ENCODE results near the gene CXCL13. TPM values are rescaled to one million over a fixed set of nuclear protein-coding genes. Genes with fewer than 3 reads are reported as not detected.
A peak's percentile ranks its signal among the peaks of the same experiment; 100 is the strongest.

CXCL13 gene
- total and polyA plus RNA-seq, 2 of the 8 experiments (the other 6 are each of a cell fraction or from before 2014, with no cell fraction given): not detected

GRCh38 chr4:77599378-77599777, 6.2 kb upstream of the CXCL13 start:
- TF ChIP-seq CHD1 (IDR thresholded peaks at IDR 0.05; ENCODE audit: low read depth, low read length) (no peak), BRCA1 (IDR thresholded peaks at IDR 0.05; ENCODE audit: low read depth, low read length) (no peak), TBP (IDR thresholded peaks at IDR 0.05; ENCODE audit: low read depth, low read length) (no peak), E2F6 (IDR thresholded peaks at IDR 0.05) (no peak), RAD21 (IDR thresholded peaks at IDR 0.05 in 1 of 2, conservative IDR thresholded peaks at IDR 0.05 in 1 of 2; ENCODE audit: low read depth in 2 of 2, low read length in 2 of 2) (peak; percentile 35 to 49; a peak in 3 of 4 replicates), YY1 (IDR thresholded peaks at IDR 0.05; ENCODE audit: low read depth, low read length) (no peak), CREB1 (IDR thresholded peaks at IDR 0.05) (no peak), CTCF (IDR thresholded peaks at IDR 0.05; ENCODE audit: control extremely low read depth in 1 of 3, insufficient read depth in 1 of 3, low read depth in 1 of 3, low read length in 3 of 3) (peak; percentile 39 to 73 (median 72)), HDAC6 (IDR thresholded peaks at IDR 0.05; ENCODE audit: low read depth, low read length) (no peak)
- CTCF ChIA-PET (ENCODE audit: partially characterized antibody): interaction anchor here (0.6 to 11.6 kb wide), 28 partner anchors 8 to 530 kb away, joined by 3 to 200 read pairs (median 3); no protein-coding TSS in a partner anchor
- Histone ChIP-seq H3K18ac (ENCODE audit: extremely low read depth, low read length) (no peak overlapping the region), H3K23ac (ENCODE audit: insufficient read length) (no peak overlapping the region), H3K4me1 (replicated peaks in 1 of 4; ENCODE audit: control insufficient read depth in 3 of 4, insufficient read depth in 4 of 4, low read length in 3 of 4) (no peaks in the 10 kb centered on the region), H3K23me2 (ENCODE audit: low read depth, low read length) (no peaks in the 10 kb centered on the region; the same call in 1 of the 2 replicates), H2BK5ac (ENCODE audit: low read depth, low read length) (no peak overlapping the region), H4K20me1 (replicated peaks in 1 of 2; ENCODE audit: control insufficient read depth in 1 of 2, insufficient read depth in 2 of 2, low read length in 2 of 2) (no peaks in the 10 kb centered on the region), H4K8ac (ENCODE audit: extremely low read depth, insufficient read depth, low read length) (no peak overlapping the region), H3K9ac (replicated peaks in 1 of 4; ENCODE audit: extremely low read depth in 1 of 4, low read depth in 3 of 4, low read length in 3 of 4) (no peak overlapping the region), H3K14ac (ENCODE audit: insufficient read length) (no peak overlapping the region), H3K79me2 (ENCODE audit: control insufficient read depth in 1 of 2, insufficient read depth in 2 of 2, low read length in 2 of 2) (no peaks in the 10 kb centered on the region), H3K27ac (ENCODE audit: low read depth, low read length) (no peak overlapping the region), H3K36me3 (ENCODE audit: control insufficient read depth in 2 of 4, insufficient read depth in 4 of 4, low read length in 3 of 4) (no peaks in the 10 kb centered on the region), H4K5ac (ENCODE audit: insufficient read length, low read depth, low read length) (no peak overlapping the region), H3K9me3 (ENCODE audit: insufficient read depth in 2 of 2, low read depth in 1 of 2, low read length in 1 of 2) (no peaks in the 10 kb centered on the region), H4K91ac (replicated peaks; ENCODE audit: insufficient read length, low read length) (no peak overlapping the region), H2BK12ac (ENCODE audit: low read depth, low read length) (no peak overlapping the region), H3K79me1 (ENCODE audit: low read depth, low read length) (no peaks in the 10 kb centered on the region), H2BK15ac (ENCODE audit: low read length) (no peak overlapping the region), H3K4me2 (ENCODE audit: insufficient read depth in 1 of 2, low read depth in 2 of 2, low read length in 2 of 2) (no peak overlapping the region), H3K4ac (replicated peaks; ENCODE audit: insufficient read length, low read depth, low read length) (no peak overlapping the region), H3K27me3 (replicated peaks in 1 of 4; ENCODE audit: control insufficient read depth in 3 of 4, extremely low read depth in 1 of 4, insufficient read depth in 3 of 4, low read length in 3 of 4) (no peaks in the 10 kb centered on the region; a peak in 1 of 7 replicates), H2BK120ac (replicated peaks; ENCODE audit: low read depth, low read length) (no peak overlapping the region), H3K4me3 (ENCODE audit: extremely low read depth in 1 of 4, insufficient read depth in 2 of 4, low read depth in 3 of 4, low read length in 4 of 4) (no peak overlapping the region), H2AFZ (ENCODE audit: low read length) (no peak overlapping the region), H2BK20ac (ENCODE audit: low read length) (no peak overlapping the region), H3K56ac (replicated peaks; ENCODE audit: insufficient read length, low read depth, low read length) (no peak overlapping the region), H2AK5ac (ENCODE audit: low read depth, low read length) (no peak overlapping the region)
- WGBS, 2 experiments (ENCODE audit: extremely low coverage in 1 of 2, insufficient coverage in 1 of 2, insufficient read length in 1 of 2, insufficient replicate concordance in 2 of 2, low coverage in 1 of 2, low lambda C conversion rate in 2 of 2, missing lambda C conversion rate in 1 of 2): 80% methylated on average over 2 of the region's 2 CpGs; no CpG with 5 or more reads in 1 of the 2 experiments
- DNase-seq (ENCODE audit: low read depth in 1 of 2, low spot score in 2 of 2): no peak
- peak; percentile 39 for FAIRE-seq
- POLR2A ChIA-PET (ENCODE audit: partially characterized antibody): no interaction called here

All from H1 (cell line).